ENCODE data around the gene ANKRD17.

ANKRD17 gene

DNA sequence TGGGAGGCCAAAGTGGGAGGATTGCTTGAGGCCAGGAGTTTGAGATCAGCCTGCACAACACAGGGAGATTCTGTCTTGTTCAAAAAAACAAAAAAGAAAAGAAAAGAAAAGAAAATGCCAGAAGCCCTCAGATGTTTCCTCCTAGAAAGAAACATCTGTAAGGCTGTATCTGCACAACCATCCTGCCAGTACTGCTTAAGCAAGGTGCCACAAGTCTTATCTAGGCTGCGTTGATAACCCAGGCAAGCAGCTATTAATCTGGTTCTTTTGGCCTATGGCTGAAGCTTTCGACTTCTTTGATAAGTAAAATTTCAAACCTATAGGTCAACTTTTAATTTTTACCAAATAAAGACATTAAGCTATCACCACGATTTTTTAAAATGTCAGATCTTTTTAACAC, 192.2 kb downstream of the ANKRD17 start:
- ChIA-PET CTCF (interaction anchor here (1.9 kb wide), 1 partner anchor 192 kb away, joined by 12 read pairs; the partner anchor contains the start of gene ANKRD17), POLR2A (interaction anchor here (0.6 kb wide), 1 partner anchor 1157 kb away, joined by 4 read pairs; no protein-coding TSS in a partner anchor)
- TF ChIP-seq, protein P1, sequence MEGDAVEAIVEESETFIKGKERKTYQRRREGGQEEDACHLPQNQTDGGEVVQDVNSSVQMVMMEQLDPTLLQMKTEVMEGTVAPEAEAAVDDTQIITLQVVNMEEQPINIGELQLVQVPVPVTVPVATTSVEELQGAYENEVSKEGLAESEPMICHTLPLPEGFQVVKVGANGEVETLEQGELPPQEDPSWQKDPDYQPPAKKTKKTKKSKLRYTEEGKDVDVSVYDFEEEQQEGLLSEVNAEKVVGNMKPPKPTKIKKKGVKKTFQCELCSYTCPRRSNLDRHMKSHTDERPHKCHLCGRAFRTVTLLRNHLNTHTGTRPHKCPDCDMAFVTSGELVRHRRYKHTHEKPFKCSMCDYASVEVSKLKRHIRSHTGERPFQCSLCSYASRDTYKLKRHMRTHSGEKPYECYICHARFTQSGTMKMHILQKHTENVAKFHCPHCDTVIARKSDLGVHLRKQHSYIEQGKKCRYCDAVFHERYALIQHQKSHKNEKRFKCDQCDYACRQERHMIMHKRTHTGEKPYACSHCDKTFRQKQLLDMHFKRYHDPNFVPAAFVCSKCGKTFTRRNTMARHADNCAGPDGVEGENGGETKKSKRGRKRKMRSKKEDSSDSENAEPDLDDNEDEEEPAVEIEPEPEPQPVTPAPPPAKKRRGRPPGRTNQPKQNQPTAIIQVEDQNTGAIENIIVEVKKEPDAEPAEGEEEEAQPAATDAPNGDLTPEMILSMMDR (IDR thresholded peaks at IDR 0.05; ENCODE audit: insufficient read depth, low read length, missing control alignments), result no peak

GRCh38 chr4:73064536-73064935, 194.1 kb downstream of the ANKRD17 start:
- CTCF ChIA-PET, result no interaction called here
- no peak overlapping the region for H3K4me3 ChIP-seq (ENCODE audit: low read depth, low read length)
- POLR2A ChIA-PET, result no interaction called here
- no peak for DNase-seq (ENCODE audit: low read depth, low spot score)
- TF ChIP-seq, protein P1 (IDR thresholded peaks at IDR 0.05; ENCODE audit: insufficient read depth, low read length, missing control alignments), result no peak

More for the DNA sequence above, 192.2 kb downstream of the ANKRD17 start:
- H3K4me3 ChIP-seq (ENCODE audit: low read depth, low read length), result no peak overlapping the region
- no peak for DNase-seq (ENCODE audit: low read depth, low spot score)

- H3K4me3 ChIP-seq (ENCODE audit: low read depth, low read length), result no peak overlapping the region
- ChIA-PET POLR2A (no interaction called here), CTCF (no interaction called here)
- TF ChIP-seq, protein P1 (IDR thresholded peaks at IDR 0.05; ENCODE audit: insufficient read depth, low read length, missing control alignments), result no peak
- no peak for DNase-seq (ENCODE audit: low read depth, low spot score)
These were observed 203.2 kb downstream of the ANKRD17 start for GRCh38 chr4:73055241-73055897.

DNA sequence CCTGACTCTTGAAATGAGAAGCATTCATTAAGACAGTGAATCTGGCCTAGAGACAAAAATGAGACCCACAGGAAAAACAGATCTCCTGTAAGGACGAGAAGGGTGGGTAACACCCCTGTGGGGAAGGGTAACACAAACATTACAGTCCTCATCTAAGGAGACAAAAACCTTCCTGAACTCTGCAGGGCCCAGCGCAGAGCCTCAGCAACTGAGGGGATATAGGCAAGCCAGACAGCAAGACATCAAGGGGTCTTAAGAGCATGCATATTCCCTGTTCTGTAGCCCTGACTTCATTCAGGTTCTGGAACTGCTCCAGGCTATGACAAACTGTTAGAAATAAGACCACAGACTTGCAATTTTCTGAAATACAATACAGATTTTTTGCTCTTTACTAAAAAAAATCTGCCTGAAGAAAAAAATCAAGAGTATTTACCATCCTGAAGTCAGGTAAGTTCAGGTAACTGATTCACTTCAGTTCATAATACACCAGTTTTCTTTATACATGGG, 204.6 kb downstream of the ANKRD17 start:
- TF ChIP-seq, protein P1 (IDR thresholded peaks at IDR 0.05; ENCODE audit: insufficient read depth, low read length, missing control alignments), result no peak
- DNase-seq (ENCODE audit: low read depth, low spot score), result no peak
- CTCF ChIA-PET, result no interaction called here
- H3K4me3 ChIP-seq (ENCODE audit: low read depth, low read length), result no peak overlapping the region
- POLR2A ChIA-PET, result no interaction called here

- no peak for DNase-seq (ENCODE audit: low read depth, low spot score)
- POLR2A ChIA-PET, result no interaction called here
- no peak overlapping the region for H3K4me3 ChIP-seq (ENCODE audit: low read depth, low read length)
- CTCF ChIA-PET, result no interaction called here
- TF ChIP-seq, protein P1 (IDR thresholded peaks at IDR 0.05; ENCODE audit: insufficient read depth, low read length, missing control alignments), result no peak
These were observed 205.5 kb downstream of the ANKRD17 start for GRCh38 chr4:73053076-73053475.

- H3K4me3 ChIP-seq (ENCODE audit: low read depth, low read length), result no peak overlapping the region
- ChIA-PET CTCF (no interaction called here), POLR2A (no interaction called here)
- TF ChIP-seq, protein P1 (IDR thresholded peaks at IDR 0.05; ENCODE audit: insufficient read depth, low read length, missing control alignments), result no peak
- DNase-seq (ENCODE audit: low read depth, low spot score), result no peak
These were observed 207.0 kb downstream of the ANKRD17 start for GRCh38 chr4:73051625-73052024.
